K562 (cell line): Measurements from ENCODE around the gene SEC63. TPM values are rescaled to one million over a fixed set of nuclear protein-coding genes. Genes with fewer than 3 reads are reported as not detected.
"Not testable (repeated sequence)": the region's sequence is repeated elsewhere in the genome, so short reads cannot be mapped to it uniquely, and the experiment has no call there.

ENCODE experiments used
- ATAC-seq: fragments of 200-7000 bp; cut with Tn5 transposase; 3 replicates; pipeline ENCODE4 v1.9.1; 2020; ENCODE audit warnings: moderate library complexity
- BruUV-seq: library from RNA; stranded (reverse); fragments of 400-500 nt; replicated peaks from 2 replicates; lab custom pipeline; 2021; lab: Mats Ljungman, UMichigan
- CTCF ChIA-PET: fragments of 300-600 bp; formaldehyde crosslinking; extraction: SDS; loops from one replicate; lab custom pipeline; 2021; ENCODE audit warnings: low intra/inter-chr PET ratio; lab: Yijun Ruan, JAX
- POLR2A ChIA-PET: fragments of 300-600, 350-650 bp; sonication (Branson Sonifier 250); formaldehyde crosslinking; extraction: SDS; loops from one replicate; lab custom pipeline; 2021; ENCODE audit warnings: antibody characterized with exemption, inconsistent platforms; lab: Yijun Ruan, JAX
- DNase-seq, 4 experiments: peaks; one replicate each; pipeline versions ENCODE4 v3.0.0 to v3.0.0-alpha.2; 2011 to 2018; ENCODE audit warnings: low spot score in 3 of 4, mixed read lengths in 3 of 4; ENCODE audit errors: extremely low read depth in 1 of 4
- FAIRE-seq: peaks from 2 replicates; lab custom pipeline; 2011; peaks lifted over from hg19 to GRCh38; lab: Jason Lieb, UNC
- H2AFZ ChIP-seq: 2 replicates; pipeline ENCODE4 v1.6.0; 2011; ENCODE audit warnings: low read depth, low read length, control low read depth, inconsistent platforms
- H3K27ac ChIP-seq: fragments of 200-600 bp; 3 replicates; pipeline ENCODE4 v1.8.0; 2011; ENCODE audit warnings: low read depth, mild to moderate bottlenecking, control low read depth, inconsistent platforms, low read length, moderate library complexity, mixed read lengths; ENCODE audit errors: extremely low read depth
- H3K27me3 ChIP-seq, 2 experiments: fragments of 300-600 bp in 1 of 2; 2 replicates in 1 of 2; 3 replicates in 1 of 2; pipeline versions ENCODE4 v1.6.0 to v1.8.0; 2011; ENCODE audit warnings: inconsistent platforms in 2 of 2, low read length in 2 of 2, mild to moderate bottlenecking in 1 of 2, mixed read lengths in 1 of 2, moderate library complexity in 1 of 2; ENCODE audit not compliant: control insufficient read depth in 2 of 2, insufficient read depth in 2 of 2
- H3K36me3 ChIP-seq: fragments of 300-600 bp; 3 replicates; pipeline ENCODE4 v1.8.0; 2011; ENCODE audit warnings: mild to moderate bottlenecking, low read length, inconsistent platforms; ENCODE audit not compliant: control insufficient read depth, insufficient read depth
- H3K4me1 ChIP-seq, 2 experiments: fragments of 200-600 bp in 1 of 2; replicated peaks in 1 of 2; 2 replicates in 1 of 2; 3 replicates in 1 of 2; pipeline versions ENCODE4 v1.5.1 to v1.8.0; 2011; ENCODE audit warnings: inconsistent platforms in 2 of 2, low read length in 2 of 2, mild to moderate bottlenecking in 1 of 2, mixed read lengths in 1 of 2, moderate library complexity in 1 of 2; ENCODE audit not compliant: control insufficient read depth in 2 of 2, insufficient read depth in 2 of 2
- H3K4me2 ChIP-seq: 2 replicates; pipeline ENCODE4 v1.6.1; 2011; ENCODE audit warnings: low read length, control low read depth, inconsistent platforms, mixed read lengths; ENCODE audit not compliant: insufficient read depth
- H3K4me3 ChIP-seq: fragments of 200-600 bp; sonication (generic), shearing (Covaris generic); 2 replicates; pipeline ENCODE4 v1.5.1; 2016; ENCODE audit warnings: control low read depth, inconsistent platforms
- H3K79me2 ChIP-seq: fragments of 200-600 bp; 3 replicates; pipeline ENCODE4 v1.8.0; 2011; ENCODE audit warnings: low read length, inconsistent platforms; ENCODE audit not compliant: control insufficient read depth, insufficient read depth
- H3K9ac ChIP-seq, 2 experiments: 2 replicates each; pipeline versions ENCODE4 v1.6.0 to v1.6.1; 2011; ENCODE audit warnings: low read depth in 2 of 2, low read length in 2 of 2, control low read depth in 1 of 2, inconsistent platforms in 1 of 2, mild to moderate bottlenecking in 1 of 2, mixed read lengths in 1 of 2; ENCODE audit not compliant: insufficient read depth in 1 of 2
- H3K9me1 ChIP-seq: one replicate; pipeline ENCODE4 v1.6.0; 2011; ENCODE audit warnings: inconsistent platforms, mild to moderate bottlenecking, low read length, moderate library complexity; ENCODE audit not compliant: control insufficient read depth, insufficient read depth
- H3K9me3 ChIP-seq: replicated peaks from 2 replicates; pipeline ENCODE4 v1.5.1; 2011; ENCODE audit warnings: low read depth, low read length, inconsistent platforms; ENCODE audit not compliant: control insufficient read depth, insufficient read depth
- H4K20me1 ChIP-seq: replicated peaks from 2 replicates; pipeline ENCODE4 v1.6.1; 2011; ENCODE audit warnings: low read length, inconsistent platforms, mixed read lengths; ENCODE audit not compliant: control insufficient read depth, insufficient read depth
- ARID1B ChIP-seq: fragments of 450-650 bp; IDR thresholded peaks from 2 replicates; pipeline ENCODE4 v1.6.1; 2016; ENCODE audit warnings: antibody characterized with exemption, mild to moderate bottlenecking, inconsistent platforms
- CBFA2T2 ChIP-seq: fragments of 450-650 bp; conservative IDR thresholded peaks from 2 replicates; pipeline ENCODE4 v1.6.1; 2017; ENCODE audit warnings: mild to moderate bottlenecking
- CBFA2T3 ChIP-seq: fragments of 450-650 bp; IDR thresholded peaks from 2 replicates; pipeline ENCODE4 v1.6.1; 2017
- CC2D1A ChIP-seq: fragments of 450-650 bp; IDR thresholded peaks from 2 replicates; pipeline ENCODE4 v1.6.1; 2017; ENCODE audit warnings: mild to moderate bottlenecking
- CXXC5 ChIP-seq: fragments of 250-450 bp; sonication (Bioruptor Pico); IDR thresholded peaks from 2 replicates; pipeline ENCODE4 v1.8.0; 2022; ENCODE audit warnings: inconsistent platforms, mild to moderate bottlenecking, moderate library complexity
- DPF2 ChIP-seq: fragments of 450-650 bp; IDR thresholded peaks from 2 replicates; pipeline ENCODE4 v1.6.1; 2016
- EGR1 ChIP-seq: fragments of 450-650 bp; conservative IDR thresholded peaks from 2 replicates; pipeline ENCODE4 v1.6.1; 2017; ENCODE audit warnings: mild to moderate bottlenecking
- EHMT2 ChIP-seq: fragments of 450-650 bp; IDR thresholded peaks from 2 replicates; pipeline ENCODE4 v1.6.1; 2018; ENCODE audit warnings: antibody characterized with exemption
- EP300 ChIP-seq: IDR thresholded peaks from 2 replicates; pipeline ENCODE4 v1.6.1; 2012; ENCODE audit warnings: low read length, improper control_type of control experiment
- ERF ChIP-seq: fragments of 450-650 bp; formaldehyde crosslinking; IDR thresholded peaks from 2 replicates; pipeline ENCODE4 v1.4.0; 2020; ENCODE audit warnings: mild to moderate bottlenecking, mixed read lengths
- GATAD2A ChIP-seq: fragments of 450-650 bp; IDR thresholded peaks from 2 replicates; pipeline ENCODE4 v1.6.1; 2017
- LEF1 ChIP-seq: fragments of 450-650 bp; IDR thresholded peaks from 2 replicates; pipeline ENCODE4 v1.6.1; 2016; ENCODE audit warnings: mild to moderate bottlenecking
- MTA2 ChIP-seq: fragments of 450-650 bp; IDR thresholded peaks from 2 replicates; pipeline ENCODE4 v1.6.1; 2016; ENCODE audit warnings: low read depth
- NCOR1 ChIP-seq: fragments of 450-650 bp; IDR thresholded peaks from 2 replicates; pipeline ENCODE4 v1.6.1; 2016; ENCODE audit warnings: mild to moderate bottlenecking, moderate library complexity
- NFIC ChIP-seq: fragments of 450-650 bp; IDR thresholded peaks from 2 replicates; pipeline ENCODE4 v1.6.1; 2017; ENCODE audit warnings: mild to moderate bottlenecking, inconsistent platforms
- SMARCA4 ChIP-seq: fragments of 450-650 bp; IDR thresholded peaks from 2 replicates; pipeline ENCODE4 v1.6.1; 2016
- TAL1 ChIP-seq: fragments of 450-650 bp; IDR thresholded peaks from 2 replicates; pipeline ENCODE4 v1.6.1; 2016; ENCODE audit warnings: mild to moderate bottlenecking
- TCF3 ChIP-seq: sonication (generic); formaldehyde crosslinking; IDR thresholded peaks from 2 replicates; pipeline ENCODE4 v1.4.0; 2020; ENCODE audit warnings: mild to moderate bottlenecking, missing genetic modification reagents
- TRIM24 ChIP-seq, 2 experiments: fragments of 450-650 bp; IDR thresholded peaks; 2 replicates each; pipeline ENCODE4 v1.6.1; 2016
- WGBS: fragments of 100-300 bp; shearing (Covaris generic); methylation state at CpG from one replicate; pipeline ENCODE4 v1.1.6; 2016; ENCODE audit warnings: low coverage, mixed read lengths; ENCODE audit not compliant: insufficient coverage; ENCODE audit errors: missing lambda C conversion rate; 5-methylcytosine and 5-hydroxymethylcytosine counted together
- in situ Hi-C: fragments of 300-500 bp; cut with MboI; formaldehyde crosslinking; loops from 4 replicates; pipeline ENCODE4 v1.15.0; 2018; ENCODE audit warnings: inconsistent platforms, mixed read lengths
- intact Hi-C: fragments of 100-400 bp; cut with micrococcal nuclease; formaldehyde crosslinking; loops from 2 replicates; pipeline ENCODE4 v1.14.2; 2022
- polyA plus RNA-seq, 8 experiments: library from polyadenylated mRNA; depleted of rRNA in 4 of 8; stranded (reverse) in 5 of 8; unstranded in 3 of 8; fragments of >200 nt; fragmentation: Nextera tagmentation in 2 of 8; fragmentation: Illumina TruSeq in 1 of 8; extraction: Ambion mirVana in 2 of 8; extraction: Trizol in 1 of 8; gene quantifications; 2 replicates each; pipeline versions ENCODE4 v1.2.1 to v1.2.3, GENCODE V29; 2011 to 2014; ENCODE audit warnings: inconsistent platforms in 1 of 8, missing spikeins in 1 of 8
- total RNA-seq, 7 experiments: library from RNA; depleted of rRNA in 6 of 7; stranded (reverse); fragments of >200 nt in 6 of 7; fragmentation: Illumina TruSeq in 2 of 7; extraction: Trizol in 2 of 7; gene quantifications; 2 replicates each; pipeline versions ENCODE4 v1.2.1 to v1.2.3, GENCODE V29; 2011 to 2021; ENCODE audit warnings: low replicate concordance in 1 of 7

SEC63 gene
- total and polyA plus RNA-seq, 9 of the 15 experiments (the other 6 are each of a cell fraction or from before 2014, with no cell fraction given), result 13.8 to 74.6 (median 28.4) TPM

GRCh38 chr6:107990587-107990986, 32.6 kb upstream of the SEC63 start:
- Histone ChIP-seq H3K9ac (0 out of 4 replicates have a peak overlapping the region, but pooled peaks of 1 of the 2 experiments have one; percentile 5), H2AFZ (peak overlapping the region; percentile 79), H3K4me2 (peak overlapping the region; percentile 61; the same call in 1 of the 2 replicates), H3K27ac (peak overlapping the region; percentile 38), H3K4me1 (peaks cover 4 to 21% of the 10 kb centered on the region in 2 experiments; a peak in 4 of 5 replicates)
- POLR2A ChIA-PET, result interaction anchor here (1.2 to 2.1 kb wide), 4 partner anchors 10 to 84 kb away, joined by 3 to 9 read pairs (median 5); partner anchors contain the start of genes OSTM1 and SEC63
- in situ Hi-C loops, H4K20me1 ChIP-seq, H3K27me3 ChIP-seq, intact Hi-C loops, H3K4me3 ChIP-seq, H3K79me2 ChIP-seq, H3K9me1 ChIP-seq, H3K9me3 ChIP-seq, H3K36me3 ChIP-seq, CTCF ChIA-PET, BruUV-seq: not testable (repeated sequence)
- peak in 1 of 4 experiments; percentile 37 for DNase-seq
- TF ChIP-seq EP300 (peak; percentile 50; the same call in 1 of the 2 replicates), TCF3 (peak; percentile 78), NFIC (0 out of 2 replicates have a peak, but pooled peaks have one; percentile 17), ERF (CRISPR knock-in tag) (0 out of 2 replicates have a peak, but pooled peaks have one; percentile 32), ARID1B (peak; percentile 84), TRIM24 (IDR thresholded peaks at IDR 0.05) (0 out of 4 replicates have a peak, but pooled peaks of 1 of the 2 experiments have one; percentile 34), EHMT2 (peak; percentile 47; the same call in 1 of the 2 replicates), CBFA2T3 (peak; percentile 77), NCOR1 (peak; percentile 61), EGR1 (peak; percentile 77), LEF1 (peak; percentile 67; the same call in 1 of the 2 replicates), TAL1 (peak; percentile 59; the same call in 1 of the 2 replicates), CBFA2T2 (peak; percentile 45), CC2D1A (0 out of 2 replicates have a peak, but pooled peaks have one; percentile 38), GATAD2A (0 out of 2 replicates have a peak, but pooled peaks have one; percentile 58), SMARCA4 (peak; percentile 67; the same call in 1 of the 2 replicates), MTA2 (peak; percentile 54; the same call in 1 of the 2 replicates), CXXC5 (CRISPR knock-in tag) (0 out of 2 replicates have a peak, but pooled peaks have one; percentile 7), DPF2 (peak; percentile 83)
- ATAC-seq, result peak; percentile 69
- FAIRE-seq, result peak; percentile 58
- 21% methylated on average over 8 of the region's 8 CpGs for WGBS
